Mononuclear cell (primary cell): ENCODE data around the gene NECAB2. TPM values are rescaled to one million over a fixed set of nuclear protein-coding genes. Genes with fewer than 3 reads are reported as not detected.

Experiments used
- H3K27me3 ChIP-seq: 2 replicates; pipeline ENCODE4 v1.6.0; 2011; ENCODE audit warnings: low read length, control low read depth; ENCODE audit not compliant: insufficient read depth
- H3K4me1 ChIP-seq: 2 replicates; pipeline ENCODE4 v1.5.1; 2011; ENCODE audit warnings: mild to moderate bottlenecking, low read length, control low read depth; ENCODE audit not compliant: insufficient read depth
- H3K4me3 ChIP-seq: 2 replicates; pipeline ENCODE4 v1.5.1; 2011; ENCODE audit warnings: mild to moderate bottlenecking, low read length, moderate library complexity
- H3K9me3 ChIP-seq: 2 replicates; pipeline ENCODE4 v1.5.1; 2011; ENCODE audit warnings: low read depth, mild to moderate bottlenecking, control low read depth, low read length
- total RNA-seq: library from RNA; depleted of rRNA; stranded (reverse); fragments of >200 nt; gene quantifications from one replicate; pipeline ENCODE4 v1.2.3, GENCODE V29; 2012

The NECAB2 gene
- total RNA-seq: not detected

DNA sequence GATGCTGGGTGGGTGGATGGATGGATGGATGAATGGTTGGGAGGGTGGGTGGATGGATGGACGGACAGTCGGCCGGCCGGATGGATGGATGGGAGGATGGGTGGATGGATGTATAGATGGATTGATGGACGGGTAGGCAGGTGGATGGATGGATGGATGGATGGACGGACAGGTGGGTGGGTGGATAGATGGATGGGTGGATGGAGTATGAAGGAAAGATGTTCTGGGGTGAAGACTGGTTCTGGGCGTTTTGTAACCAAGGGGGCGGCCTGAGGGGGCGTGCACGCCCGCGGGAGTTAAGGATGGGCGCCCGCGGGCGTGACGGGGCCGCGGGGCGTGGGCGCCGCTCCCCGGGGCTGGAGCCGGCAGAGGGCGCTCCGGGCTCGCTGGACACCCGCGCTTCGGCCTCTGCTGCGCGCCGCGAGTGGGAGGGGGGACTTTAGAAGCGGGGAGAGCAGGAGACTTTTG lies at the start of gene NECAB2:
NECAB2 (plus strand) TSS at position 407 of the 468 bp plus-strand sequence. CDS start 405 bp downstream, outside the sequence.
- Histone ChIP-seq H3K4me1 (no peaks in the 10 kb centered on the region), H3K9me3 (no peaks in the 10 kb centered on the region), H3K4me3 (no peak within 1 kb of the TSS), H3K27me3 (peaks cover 2% of the 10 kb centered on the region)

- Histone ChIP-seq H3K27me3 (no peaks in the 10 kb centered on the region), H3K9me3 (no peaks in the 10 kb centered on the region), H3K4me1 (no peaks in the 10 kb centered on the region), H3K4me3 (no peak overlapping the region)
These were observed 47.1 kb upstream of the NECAB2 start for GRCh38 chr16:83920894-83921491.

- Histone ChIP-seq H3K9me3 (no peaks in the 10 kb centered on the region), H3K4me1 (no peaks in the 10 kb centered on the region), H3K4me3 (no peak overlapping the region), H3K27me3 (no peaks in the 10 kb centered on the region)
These were observed 44.3 kb upstream of the NECAB2 start for GRCh38 chr16:83923581-83924365.

GRCh38 chr16:83924686-83925085 lies 43.4 kb upstream of the NECAB2 start:
- Histone ChIP-seq H3K4me3 (no peak overlapping the region), H3K27me3 (no peaks in the 10 kb centered on the region), H3K4me1 (no peaks in the 10 kb centered on the region), H3K9me3 (no peaks in the 10 kb centered on the region)

DNA sequence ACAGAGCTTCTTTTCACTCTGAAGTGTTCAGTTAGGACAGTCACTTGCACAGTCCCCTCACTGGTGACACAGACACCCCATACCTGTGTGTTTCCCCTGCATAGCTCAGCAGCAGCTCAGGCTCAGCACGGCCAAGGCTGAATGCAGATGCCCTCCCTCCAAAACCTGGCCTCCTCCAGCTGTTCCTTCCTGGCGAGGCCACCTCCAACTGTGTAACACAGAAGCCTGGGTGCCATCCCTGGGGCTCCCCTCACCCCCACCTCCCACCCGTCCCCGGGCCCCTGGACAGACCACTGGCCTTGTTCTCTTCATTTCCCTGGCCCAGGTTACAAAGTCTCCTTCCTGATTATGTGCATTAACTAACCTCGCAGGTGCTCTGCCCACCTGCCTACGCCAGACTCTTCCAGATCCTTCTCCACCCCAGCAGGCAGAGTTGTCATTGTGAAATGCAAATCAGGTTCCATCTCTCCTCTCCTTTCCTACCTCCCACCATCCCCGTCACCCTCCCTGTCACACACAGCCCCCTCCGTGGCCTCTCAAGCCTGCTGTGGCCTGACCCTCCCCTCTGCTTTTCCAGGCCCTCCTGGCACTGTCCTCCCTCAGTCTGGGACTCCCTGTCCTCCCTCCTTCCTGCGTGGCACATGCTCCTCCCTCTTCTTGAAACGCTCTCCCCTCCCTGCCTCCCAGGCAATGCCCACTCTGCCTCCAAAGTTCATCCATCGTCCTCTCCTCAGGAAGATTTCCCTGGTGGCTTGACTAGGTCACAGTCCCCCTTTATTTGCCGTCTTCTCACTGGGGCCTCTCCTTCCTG lies 42.7 kb upstream of the NECAB2 start:
- Histone ChIP-seq H3K9me3 (no peaks in the 10 kb centered on the region), H3K4me3 (no peak overlapping the region), H3K4me1 (no peaks in the 10 kb centered on the region), H3K27me3 (no peaks in the 10 kb centered on the region)

- Histone ChIP-seq H3K27me3 (no peaks in the 10 kb centered on the region), H3K9me3 (no peaks in the 10 kb centered on the region), H3K4me1 (no peaks in the 10 kb centered on the region), H3K4me3 (no peak overlapping the region)
These were observed 41.9 kb upstream of the NECAB2 start for GRCh38 chr16:83925957-83926725.

- Histone ChIP-seq H3K27me3 (no peaks in the 10 kb centered on the region), H3K4me1 (no peaks in the 10 kb centered on the region), H3K4me3 (no peak overlapping the region), H3K9me3 (no peaks in the 10 kb centered on the region)
These were observed 41.2 kb upstream of the NECAB2 start for GRCh38 chr16:83926726-83927397.

GRCh38 chr16:83928341-83929055 lies 39.5 kb upstream of the NECAB2 start:
- Histone ChIP-seq H3K27me3 (no peaks in the 10 kb centered on the region), H3K4me1 (no peaks in the 10 kb centered on the region), H3K9me3 (no peaks in the 10 kb centered on the region), H3K4me3 (no peak overlapping the region)

GRCh38 chr16:83929811-83930555 lies 38.1 kb upstream of the NECAB2 start:
- H3K27me3 ChIP-seq: no peaks in the 10 kb centered on the region
- no peaks in the 10 kb centered on the region for H3K4me1 ChIP-seq
- no peak overlapping the region for H3K4me3 ChIP-seq
- no peaks in the 10 kb centered on the region for H3K9me3 ChIP-seq

GRCh38 chr16:83930730-83931500 lies 37.1 kb upstream of the NECAB2 start:
- H3K9me3 ChIP-seq: no peaks in the 10 kb centered on the region
- no peak overlapping the region for H3K4me3 ChIP-seq
- no peaks in the 10 kb centered on the region for H3K4me1 ChIP-seq
- H3K27me3 ChIP-seq: no peaks in the 10 kb centered on the region

GRCh38 chr16:83931556-83931955 lies 36.5 kb upstream of the NECAB2 start:
- Histone ChIP-seq H3K27me3 (no peaks in the 10 kb centered on the region), H3K9me3 (no peaks in the 10 kb centered on the region), H3K4me1 (no peaks in the 10 kb centered on the region), H3K4me3 (no peak overlapping the region)

DNA sequence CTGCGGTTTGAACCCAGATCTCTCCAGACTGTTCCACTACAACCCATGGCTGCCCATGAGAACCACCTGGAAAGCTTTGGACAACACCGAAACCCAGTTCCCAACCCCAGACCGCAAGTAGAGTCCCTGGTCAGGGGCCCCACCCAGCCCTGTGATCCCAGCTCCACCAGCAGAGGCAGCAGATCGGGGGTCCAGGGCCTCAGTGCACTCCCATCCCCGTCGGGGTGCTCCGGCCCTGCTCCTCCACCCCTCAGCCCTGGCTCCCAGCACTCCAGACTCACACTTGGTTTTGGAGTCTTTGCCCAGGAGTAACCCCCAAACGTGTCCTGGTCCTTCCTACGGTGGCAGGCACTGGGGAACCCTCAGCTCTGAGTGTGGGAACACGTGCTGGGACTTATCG lies 35.7 kb upstream of the NECAB2 start:
- Histone ChIP-seq H3K9me3 (no peaks in the 10 kb centered on the region), H3K27me3 (no peaks in the 10 kb centered on the region), H3K4me3 (no peak overlapping the region), H3K4me1 (no peaks in the 10 kb centered on the region)
